ENCODE measurements around the gene AKAP10.

Gene AKAP10

DNA sequence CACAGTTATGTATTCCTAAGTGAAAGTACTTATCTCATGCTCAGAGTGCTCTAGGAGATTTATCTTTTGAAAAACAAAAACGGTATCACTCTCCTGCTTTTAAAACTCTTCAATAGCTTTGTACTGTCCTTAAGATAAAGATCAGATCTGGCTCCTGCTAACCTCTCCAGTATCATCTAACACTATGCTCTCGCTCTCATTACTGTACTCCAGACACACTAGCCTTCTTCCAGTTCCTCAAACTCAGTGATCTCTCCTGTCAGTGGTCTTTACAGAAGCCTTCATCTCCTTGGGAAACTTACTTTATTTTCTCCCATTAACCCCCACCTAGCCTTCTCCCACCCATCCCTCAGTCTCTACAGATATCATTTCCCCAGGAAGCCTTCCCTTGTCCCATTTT is 120.0 kb downstream of the AKAP10 start:
- no peak for DNase-seq
